ENCODE data around the gene RSAD1.
A peak's percentile ranks its signal among the peaks of the same experiment; 100 is the strongest.

Gene RSAD1

DNA sequence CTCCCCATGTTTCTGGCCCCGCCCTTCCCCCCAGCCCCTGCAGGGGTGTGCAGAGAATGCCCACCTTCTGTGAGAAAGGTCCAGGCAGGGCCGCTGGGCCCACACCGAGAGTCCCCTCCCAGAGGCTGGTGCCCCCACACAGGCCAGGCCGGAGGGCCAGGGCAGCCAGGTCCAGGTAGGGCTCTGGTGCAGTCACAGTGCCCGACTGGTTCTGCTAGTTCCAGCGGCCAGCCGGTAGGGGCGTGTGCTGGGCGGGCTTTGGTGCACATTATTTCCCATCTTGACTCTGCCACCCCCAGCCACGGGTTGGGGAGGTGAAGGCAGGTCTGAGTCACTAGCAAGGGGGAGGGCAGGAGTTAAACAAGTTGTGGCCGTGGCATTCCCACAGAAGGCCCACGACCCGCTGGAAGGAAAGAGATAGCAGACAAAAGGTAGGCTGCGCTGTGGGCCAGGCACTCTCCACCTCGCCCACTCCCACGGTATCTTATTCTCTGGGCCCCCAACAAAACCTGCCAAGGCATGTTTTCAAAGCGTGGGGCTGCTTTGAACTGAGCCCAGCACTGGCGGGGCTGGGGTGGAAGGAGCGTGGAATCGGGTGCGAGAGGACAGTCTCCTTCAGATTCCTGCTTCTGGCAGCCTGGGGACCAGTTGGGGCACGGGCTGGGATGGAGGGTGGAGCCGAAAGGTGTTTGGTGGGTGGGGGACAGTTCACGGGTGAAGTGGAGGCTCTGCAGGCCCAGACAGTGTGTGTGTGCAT, 55.7 kb downstream of the RSAD1 start:
- Mint-ChIP-seq H3K36me3 (no peaks in the 10 kb centered on the region), H3K4me3 (no peak overlapping the region), H3K9me3 (no peaks in the 10 kb centered on the region), H3K27ac (no peak overlapping the region), H3K27me3 (peaks cover 28% of the 10 kb centered on the region), H3K4me1 (peaks cover 10% of the 10 kb centered on the region)
- DNase-seq (ENCODE audit: low spot score in 2 of 2) (no peak), ATAC-seq (ENCODE audit: low read depth) (peak; percentile 50)

DNA sequence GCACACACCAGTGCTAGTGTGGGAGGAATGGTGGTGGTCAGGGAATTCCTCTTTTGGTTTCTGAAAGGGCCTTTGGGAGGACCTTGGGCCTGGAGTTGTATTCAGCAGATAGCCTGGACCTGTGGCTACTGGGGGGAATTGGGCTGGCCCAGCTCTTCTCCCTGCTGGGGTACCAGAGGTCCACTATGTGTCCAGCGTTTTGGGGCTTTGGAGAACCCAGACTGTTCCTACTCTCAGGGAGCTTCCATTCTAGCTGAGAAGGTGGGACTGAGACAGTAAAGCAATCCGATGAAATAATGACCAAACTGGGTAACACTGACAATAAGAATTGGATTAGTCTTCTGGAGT, 56.3 kb downstream of the RSAD1 start:
- DNase-seq (ENCODE audit: low spot score in 2 of 2) (no peak), ATAC-seq (ENCODE audit: low read depth) (no peak)
- Mint-ChIP-seq H3K9me3 (no peaks in the 10 kb centered on the region), H3K27ac (no peak overlapping the region), H3K27me3 (peaks cover 26% of the 10 kb centered on the region), H3K4me3 (no peak overlapping the region), H3K4me1 (peaks cover 10% of the 10 kb centered on the region), H3K36me3 (no peaks in the 10 kb centered on the region)

DNA sequence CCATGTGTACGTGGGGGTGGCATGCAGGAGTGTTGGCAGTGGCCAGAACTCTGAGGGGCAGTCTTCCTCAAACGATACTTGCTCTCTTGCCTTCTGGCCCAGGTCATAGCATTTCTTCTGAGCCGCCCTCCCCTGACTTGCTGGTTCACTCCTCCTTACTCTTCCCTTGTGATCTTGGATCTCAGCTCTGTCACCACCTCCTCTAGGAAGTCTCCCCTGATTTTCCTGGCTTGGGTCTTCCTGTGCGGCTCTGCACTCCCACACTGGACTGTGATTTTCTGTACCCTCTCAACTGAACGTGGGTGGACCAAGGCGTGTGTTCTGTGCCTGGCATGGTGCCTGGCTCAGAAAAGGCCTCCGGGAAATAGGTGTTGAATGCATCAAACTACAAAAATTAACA, 56.7 kb downstream of the RSAD1 start:
- H3K27me3 Mint-ChIP-seq: peaks cover 26% of the 10 kb centered on the region
- peaks cover 10% of the 10 kb centered on the region for H3K4me1 Mint-ChIP-seq
- H3K36me3 Mint-ChIP-seq: no peaks in the 10 kb centered on the region
- no peak overlapping the region for H3K4me3 Mint-ChIP-seq
- ATAC-seq (ENCODE audit: low read depth) (no peak), DNase-seq (ENCODE audit: low spot score in 2 of 2) (no peak)
- no peaks in the 10 kb centered on the region for H3K9me3 Mint-ChIP-seq
- no peak overlapping the region for H3K27ac Mint-ChIP-seq

Data from memory B cell (primary cell).